ENCODE measurements around the gene SGMS1.
"Not testable (repeated sequence)": the region's sequence is repeated elsewhere in the genome, so short reads cannot be mapped to it uniquely, and the experiment has no call there.

Gene SGMS1

GRCh38 chr10:50552771-50553535, 70.8 kb downstream of the SGMS1 start:
- DNase-seq = peak; percentile 32

DNA sequence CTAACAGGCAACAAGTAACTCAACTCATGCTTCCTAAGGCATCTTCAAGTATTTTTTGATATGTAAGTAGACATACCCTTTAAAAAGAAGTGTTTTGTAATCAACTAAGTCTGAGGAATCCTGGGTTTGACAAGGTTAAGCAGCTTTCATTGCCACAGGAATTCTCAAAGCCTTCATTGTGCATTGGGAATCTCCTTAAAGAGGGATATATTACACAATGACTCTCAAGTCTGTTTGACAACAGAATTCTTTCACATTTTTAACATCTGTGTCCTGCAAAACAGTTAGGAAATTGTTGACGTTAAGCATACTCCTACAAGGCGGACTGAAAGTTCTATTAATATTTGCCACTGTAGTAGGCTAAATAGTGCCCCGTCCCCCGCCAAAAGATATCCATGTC, 71.4 kb downstream of the SGMS1 start:
- no peak for DNase-seq

DNA sequence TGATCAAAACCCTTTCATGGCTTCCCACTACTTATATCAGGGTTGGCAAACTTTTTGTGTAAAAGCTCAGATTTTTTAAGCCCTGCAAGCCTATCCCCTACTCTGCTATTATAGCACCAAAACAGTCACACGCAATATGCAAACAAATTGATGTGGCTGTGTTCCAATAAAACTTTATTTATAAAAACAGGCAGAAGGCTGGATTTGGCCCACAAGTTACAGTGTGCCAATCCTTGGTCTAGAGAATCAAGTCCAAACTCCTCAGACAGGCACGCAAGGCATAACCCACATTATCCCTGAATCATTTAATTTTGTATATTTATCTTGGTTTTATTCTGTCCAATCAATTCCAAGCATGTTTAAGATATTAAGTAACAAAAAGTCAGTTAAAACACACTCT, 71.9 kb downstream of the SGMS1 start:
- no peak for DNase-seq

DNA sequence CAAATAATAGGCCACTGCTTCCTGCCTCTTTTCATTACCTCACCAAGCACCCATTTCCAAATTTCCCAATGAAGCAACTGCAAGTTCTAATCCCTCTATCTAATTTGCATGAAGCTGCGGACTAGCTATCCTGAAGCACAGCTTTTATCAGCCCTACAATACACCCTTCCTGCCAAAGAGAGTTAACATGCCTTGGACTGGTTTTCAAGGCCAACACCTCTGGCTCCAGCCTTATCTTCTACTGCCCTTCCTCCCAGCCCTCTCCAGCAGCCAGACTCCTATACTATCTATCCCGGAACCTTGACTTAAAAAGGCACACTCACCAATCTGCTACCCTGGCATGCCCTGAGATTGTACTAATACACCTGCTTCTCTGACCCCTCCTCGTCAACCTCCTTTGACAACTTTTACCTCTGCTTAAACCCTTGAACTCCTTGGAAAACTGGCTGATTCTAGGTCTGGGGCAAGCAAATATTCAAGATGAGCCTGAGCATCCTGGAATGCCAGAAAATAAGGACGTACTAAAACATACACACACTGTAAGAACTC, 73.4 kb downstream of the SGMS1 start:
- DNase-seq = no peak

DNA sequence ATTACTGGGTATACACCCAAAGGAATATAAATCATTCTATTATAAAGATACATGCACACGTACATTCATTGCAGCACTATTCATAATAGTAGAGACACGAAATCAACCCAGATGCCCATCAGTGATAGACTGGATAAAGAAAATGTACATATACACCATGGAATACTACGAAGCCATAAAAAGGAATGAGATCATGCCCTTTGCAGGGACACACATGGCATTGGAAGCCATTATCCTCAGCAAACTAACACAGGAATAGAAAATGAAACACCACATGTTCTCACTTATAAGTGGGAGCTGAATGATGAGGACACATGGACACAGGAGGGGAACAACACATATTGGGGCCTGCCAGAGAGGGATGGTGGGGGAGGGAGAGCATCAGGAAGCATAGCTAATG, 74.6 kb downstream of the SGMS1 start:
- DNase-seq = not testable (repeated sequence)

- DNase-seq = not testable (repeated sequence)
Observed at GRCh38 chr10:50548481-50548880, 75.3 kb downstream of the SGMS1 start.

DNA sequence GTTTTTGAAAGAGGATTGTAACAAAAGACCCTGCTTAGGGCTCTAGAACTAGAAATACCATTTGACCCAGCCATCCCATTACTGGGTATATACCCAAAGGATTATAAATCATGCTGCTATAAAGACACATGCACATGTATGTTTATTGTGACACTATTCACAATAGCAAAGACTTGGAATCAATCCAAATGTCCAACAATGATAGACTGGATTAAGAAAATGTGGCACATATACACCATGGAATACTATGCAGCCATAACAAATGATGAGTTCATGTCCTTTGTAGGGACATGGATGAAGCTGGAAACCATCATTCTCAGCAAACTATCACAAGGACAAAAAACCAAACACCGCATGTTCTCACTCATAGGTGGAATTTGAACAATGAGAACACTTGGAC, 77.5 kb downstream of the SGMS1 start:
- not testable (repeated sequence) for DNase-seq

DNA sequence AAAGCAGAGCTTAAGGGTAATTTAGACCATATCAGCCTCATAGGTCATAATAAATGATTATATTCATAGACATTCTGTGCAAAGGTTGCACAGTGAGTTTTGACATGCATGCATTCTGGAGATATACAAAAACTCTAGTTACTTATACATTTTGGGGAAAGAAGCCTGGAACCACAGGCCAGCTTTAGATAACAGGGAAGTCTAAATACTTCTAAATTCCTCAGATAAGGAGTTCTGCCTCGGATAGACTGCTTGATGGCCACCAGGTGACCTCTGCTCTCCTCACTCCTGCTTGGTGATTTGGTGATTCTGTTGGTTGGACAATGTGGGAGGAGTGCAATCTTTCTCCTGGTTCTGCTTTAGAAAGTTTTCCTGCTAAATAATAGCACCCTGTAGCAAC, 77.9 kb downstream of the SGMS1 start:
- DNase-seq = no peak

DNA sequence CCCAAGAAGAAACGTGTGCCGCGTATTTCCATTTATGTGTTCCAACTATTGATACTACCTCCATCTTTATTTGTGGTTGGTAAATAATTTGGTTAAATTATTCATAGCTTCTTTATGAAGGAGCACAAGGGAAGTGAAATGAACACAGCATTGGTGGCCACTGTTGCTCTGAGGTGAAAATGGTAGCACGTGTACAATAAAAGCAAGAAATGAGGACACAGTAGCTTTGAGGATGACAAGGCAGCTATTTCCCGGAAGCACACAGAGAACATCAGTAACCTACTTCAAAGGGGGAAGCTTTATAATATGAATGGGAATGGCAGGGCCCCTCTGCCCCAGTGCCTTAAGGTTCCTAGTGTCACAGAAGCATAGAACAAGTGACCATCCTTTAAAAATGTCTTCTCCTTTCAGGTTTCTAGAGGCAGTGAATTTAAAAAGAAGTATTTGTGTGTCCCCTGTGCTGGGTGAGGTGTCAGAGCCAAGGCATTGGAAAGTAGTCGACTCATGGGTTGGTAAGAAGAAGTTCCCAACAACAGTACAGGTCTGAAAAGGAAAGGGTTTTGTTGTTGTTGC, 78.8 kb downstream of the SGMS1 start:
- no peak for DNase-seq

- no peak for DNase-seq
Observed at GRCh38 chr10:50544095-50544856, 79.5 kb downstream of the SGMS1 start.

DNA sequence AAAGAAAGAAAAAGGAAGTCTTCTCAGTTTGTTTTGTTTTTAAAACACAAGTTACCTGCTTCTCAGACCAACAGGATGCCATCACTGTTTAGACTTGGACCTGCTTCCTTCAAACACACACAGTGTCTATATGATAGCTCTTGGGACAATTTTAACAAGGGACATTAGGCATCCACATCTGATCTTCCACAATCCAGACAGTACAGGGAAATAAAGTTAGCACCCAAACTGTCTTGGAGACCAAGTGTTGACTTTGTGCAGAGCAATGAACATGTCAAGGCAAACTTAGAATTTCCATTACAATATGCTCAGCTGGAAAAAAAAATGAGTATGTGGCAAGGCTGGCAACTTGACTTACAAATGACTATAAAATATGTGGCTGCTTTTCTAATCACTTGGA, 80.9 kb downstream of the SGMS1 start:
- DNase-seq = no peak

DNA sequence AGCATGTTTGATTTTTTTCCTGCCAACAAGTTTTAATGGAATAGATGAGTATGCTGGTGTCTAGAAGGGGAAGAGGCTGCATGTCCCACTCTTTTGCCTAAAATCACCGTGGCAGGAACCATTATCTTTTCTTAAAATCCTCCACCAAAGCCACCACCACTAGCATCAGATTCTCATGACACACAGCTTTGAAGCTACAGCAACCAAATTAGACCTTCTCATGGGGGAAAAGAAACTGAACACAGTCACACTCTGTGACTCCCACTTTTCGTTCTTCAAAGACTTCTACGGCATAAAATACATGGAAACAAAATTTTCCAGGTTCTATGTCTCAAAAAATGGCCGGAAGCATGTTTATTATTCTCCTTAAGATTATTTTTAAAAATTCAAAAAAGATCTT, 81.8 kb downstream of the SGMS1 start:
- DNase-seq = no peak

DNA sequence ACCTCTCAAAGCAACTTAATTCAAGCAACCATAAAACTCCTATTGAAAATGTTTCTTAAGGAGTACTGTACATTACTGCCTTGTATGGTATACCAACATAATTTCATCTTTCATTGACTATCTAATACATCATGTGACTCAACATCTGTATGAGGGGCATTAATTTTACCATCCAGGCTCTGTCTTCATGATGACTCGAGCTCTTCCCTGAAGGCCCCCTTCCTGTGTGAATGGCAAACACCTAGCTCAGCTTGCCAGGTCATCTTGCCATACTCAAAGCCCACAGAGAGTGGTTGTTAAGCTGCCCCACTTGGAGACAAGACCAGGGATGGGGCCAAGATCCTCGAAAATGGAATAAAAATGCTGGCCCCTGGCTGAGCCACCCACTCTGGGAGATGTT, 82.4 kb downstream of the SGMS1 start:
- no peak for DNase-seq

DNA sequence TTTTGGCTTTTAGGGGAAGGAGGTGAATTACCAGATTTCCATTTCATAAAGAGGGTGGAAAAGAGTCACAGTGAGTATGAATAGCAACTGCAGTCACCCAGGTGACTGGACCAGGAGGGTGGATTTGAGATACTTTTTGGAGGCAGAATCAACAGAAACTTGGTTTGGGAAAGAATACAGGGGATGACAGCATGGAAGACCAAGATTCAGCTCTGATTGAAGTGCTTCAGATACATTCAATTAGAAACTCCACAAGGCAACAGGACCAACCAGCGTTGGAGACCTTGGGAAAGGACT, 83.0 kb downstream of the SGMS1 start:
- no peak for DNase-seq

- no peak for DNase-seq
Observed at GRCh38 chr10:50540069-50540825, 83.5 kb downstream of the SGMS1 start.

DNA sequence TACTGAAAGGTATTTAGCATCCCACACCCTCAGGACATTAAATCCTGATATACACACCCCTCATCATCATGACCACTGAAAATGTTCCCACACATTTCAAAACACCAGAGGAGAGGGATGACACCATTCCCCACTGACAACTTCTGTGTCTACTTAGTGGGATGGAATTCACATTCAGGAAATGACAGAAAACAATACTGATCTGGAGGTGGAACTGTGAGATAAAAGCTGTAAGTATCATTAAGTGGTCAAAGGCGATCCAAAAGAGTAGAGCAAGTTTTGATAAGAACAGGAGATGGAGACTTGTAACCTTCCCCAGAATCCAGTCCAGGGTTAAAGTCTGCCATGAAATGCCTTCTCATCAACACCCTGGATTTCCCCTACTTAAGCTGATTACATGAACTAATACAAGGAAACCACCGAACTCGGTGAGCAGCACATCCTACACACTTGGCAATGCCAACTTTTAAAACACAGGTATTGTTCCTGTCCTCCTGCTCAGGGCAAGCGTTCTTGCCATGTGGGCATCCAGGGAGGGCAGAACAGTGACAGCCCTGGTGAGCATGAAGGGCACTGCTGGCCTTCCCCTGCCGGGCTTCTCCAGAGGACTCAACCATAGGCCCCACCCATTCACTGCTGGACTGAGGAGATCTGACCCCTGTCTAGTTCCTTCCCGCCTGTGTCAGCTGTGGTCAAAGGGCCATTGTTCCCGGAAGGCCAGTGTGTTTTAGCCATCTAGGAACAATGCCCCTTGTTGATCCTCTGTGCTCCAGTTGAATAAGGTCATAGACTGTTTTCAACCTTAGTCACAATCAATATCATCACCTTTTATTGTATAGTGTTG, 85.0 kb downstream of the SGMS1 start:
- no peak for DNase-seq

- no peak for DNase-seq
Observed at GRCh38 chr10:50536617-50537240, 87.0 kb downstream of the SGMS1 start.

DNA sequence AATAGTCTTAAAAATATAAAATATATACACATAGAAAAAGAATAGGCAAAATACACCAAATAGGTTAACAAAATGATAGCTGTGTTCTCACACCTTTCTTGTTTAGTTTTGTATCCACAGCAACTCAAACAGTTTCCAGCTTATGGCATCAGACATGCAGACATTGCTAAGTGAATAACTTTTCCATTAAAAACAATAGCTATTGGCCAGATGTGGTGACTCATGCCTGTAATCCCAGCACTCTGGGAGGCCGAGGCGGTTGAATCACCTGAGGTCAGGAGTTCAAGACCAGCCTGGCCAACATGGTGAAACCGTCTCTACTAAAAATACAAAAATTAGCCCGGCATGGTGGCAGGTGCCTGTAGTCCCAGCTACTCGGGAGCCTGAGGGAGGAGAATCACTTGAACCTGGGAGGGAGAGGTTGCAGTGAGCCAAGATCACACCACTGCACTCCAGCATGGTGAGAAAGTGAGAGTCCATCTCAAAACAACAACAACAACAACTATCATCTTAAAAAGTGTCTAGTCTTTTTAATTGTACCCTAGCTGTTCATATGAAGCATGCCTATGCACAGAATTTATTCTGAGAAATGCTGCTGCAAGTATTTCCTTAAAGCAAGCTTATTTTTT, 88.9 kb downstream of the SGMS1 start:
- DNase-seq = peak; percentile 34

DNA sequence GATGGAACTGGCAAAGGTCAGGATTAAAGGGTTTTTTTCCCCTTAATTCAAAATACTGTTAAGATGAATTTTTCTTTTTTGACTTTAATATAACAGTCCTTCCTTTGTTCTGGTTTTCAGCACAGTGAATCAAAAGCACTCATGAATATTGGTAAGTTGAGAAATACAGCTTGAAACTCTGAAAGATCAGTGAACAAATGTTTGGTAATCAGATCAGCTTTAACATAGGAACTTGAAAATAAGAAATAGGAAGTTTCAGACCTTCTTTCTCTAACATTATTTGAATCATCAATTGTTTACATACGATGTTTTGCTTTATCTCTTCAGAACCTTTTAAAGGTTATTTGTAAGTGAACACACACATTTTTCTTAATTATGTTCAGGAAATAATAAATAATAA, 90.5 kb downstream of the SGMS1 start:
- DNase-seq = no peak

GRCh38 chr10:50531388-50532077, 92.2 kb downstream of the SGMS1 start:
- DNase-seq = no peak

- DNase-seq = no peak
Observed at GRCh38 chr10:50529660-50530059, 94.1 kb downstream of the SGMS1 start.
